ENCODE results near the gene NTRK3. TPM values are rescaled to one million over a fixed set of nuclear protein-coding genes. Genes with fewer than 3 reads are reported as not detected.
A peak's percentile ranks its signal among the peaks of the same experiment; 100 is the strongest.

Gene NTRK3
- total RNA-seq, 1 donor from 2014 or later = 3.7 TPM

GRCh38 chr15:88238618-88239430, 17.7 kb downstream of the NTRK3 start:
- no peak for DNase-seq (ENCODE audit: low spot score)
- intact Hi-C loops (cut with DNase I) = no loop called here

DNA sequence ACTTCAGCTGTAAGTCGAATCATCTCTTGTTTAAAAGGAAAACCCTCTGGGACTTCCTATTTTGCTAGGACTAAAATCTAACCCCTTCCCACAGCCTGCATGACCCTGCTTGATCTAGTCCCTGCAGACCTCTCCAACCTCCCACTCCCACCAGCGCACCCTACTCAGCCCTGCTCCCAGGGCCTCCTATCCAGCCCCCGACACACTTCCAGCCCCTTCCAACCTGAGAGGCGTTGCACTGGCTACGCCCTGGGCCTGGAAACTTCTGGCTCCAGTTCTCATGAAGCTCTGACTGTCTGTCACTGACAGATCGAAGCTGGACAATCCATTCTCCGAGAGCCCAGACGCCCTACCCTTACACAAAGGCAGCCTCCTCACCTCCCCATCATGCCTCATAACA, 21.8 kb downstream of the NTRK3 start:
- intact Hi-C loops (cut with DNase I) = no loop called here
- DNase-seq (ENCODE audit: low spot score) = no peak

- DNase-seq (ENCODE audit: low spot score) = no peak
- intact Hi-C loops (cut with DNase I) = no loop called here
Observed at GRCh38 chr15:88233921-88234320, 22.6 kb downstream of the NTRK3 start.

- intact Hi-C loops (cut with DNase I) = no loop called here
- DNase-seq (ENCODE audit: low spot score) = no peak
Observed at GRCh38 chr15:88232771-88233201, 23.8 kb downstream of the NTRK3 start.

DNA sequence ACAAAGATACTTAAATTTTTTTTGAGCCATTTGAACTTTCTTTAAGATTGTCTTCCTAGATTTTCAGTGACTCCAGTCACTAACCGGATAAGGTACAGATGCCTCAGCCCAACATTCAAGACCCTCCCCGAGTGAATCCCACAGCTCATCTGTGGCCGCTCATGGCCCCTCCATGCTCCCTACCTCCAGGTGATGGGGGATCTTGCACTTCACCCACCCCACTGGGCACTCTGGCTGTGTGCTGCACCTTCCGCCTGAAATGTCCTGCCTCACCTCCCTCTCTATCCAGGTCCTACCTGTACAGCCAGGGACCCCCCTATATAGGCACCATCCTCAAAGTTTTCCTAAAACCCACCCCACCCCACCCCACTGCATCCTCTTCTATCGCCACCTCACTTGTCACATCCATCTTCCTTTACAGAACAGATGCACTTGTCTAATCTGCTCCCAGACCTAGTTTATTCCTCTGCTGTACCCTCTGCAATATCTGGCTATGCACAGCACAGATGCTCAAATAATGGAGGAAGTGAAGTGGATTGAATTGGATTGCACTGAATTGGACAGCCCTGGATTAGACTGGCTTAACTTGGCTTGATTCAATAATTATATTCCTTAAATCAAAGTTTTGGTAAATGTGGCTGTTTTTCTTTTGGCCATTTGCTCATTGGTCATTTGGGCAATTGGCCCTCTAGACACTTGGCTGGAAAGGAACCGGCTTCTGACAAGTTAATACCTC, 24.5 kb downstream of the NTRK3 start:
- intact Hi-C loops (cut with DNase I) = no loop called here
- no peak for DNase-seq (ENCODE audit: low spot score)

GRCh38 chr15:88230823-88231222, 25.7 kb downstream of the NTRK3 start:
- intact Hi-C loops (cut with DNase I) = no loop called here
- DNase-seq (ENCODE audit: low spot score) = no peak

DNA sequence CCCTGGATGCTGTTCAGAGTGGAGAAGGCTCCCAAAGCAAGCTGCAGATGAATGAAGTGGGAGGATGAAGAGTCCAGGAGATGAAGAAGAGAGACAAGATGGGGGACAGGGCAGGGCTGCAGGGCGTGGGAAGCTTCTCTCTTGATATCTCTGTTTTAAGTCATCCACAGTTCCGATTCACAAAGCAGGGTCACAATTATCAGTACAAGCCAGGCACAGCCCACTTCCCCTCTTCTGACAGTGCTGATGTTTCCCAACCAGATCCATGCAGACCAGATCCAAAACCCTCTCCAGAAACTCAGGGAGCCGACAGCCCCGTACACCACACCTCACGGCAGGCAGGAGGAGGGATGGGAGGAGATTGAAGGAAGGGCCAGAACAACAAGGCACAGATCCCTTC, 31.1 kb downstream of the NTRK3 start:
- intact Hi-C loops (cut with DNase I) = no loop called here
- no peak for DNase-seq (ENCODE audit: low spot score)

GRCh38 chr15:88223084-88223483, 33.5 kb downstream of the NTRK3 start:
- intact Hi-C loops (cut with DNase I) = no loop called here
- DNase-seq (ENCODE audit: low spot score) = no peak

GRCh38 chr15:88221836-88222235, 34.7 kb downstream of the NTRK3 start:
- DNase-seq (ENCODE audit: low spot score) = no peak
- intact Hi-C loops (cut with DNase I) = no loop called here

DNA sequence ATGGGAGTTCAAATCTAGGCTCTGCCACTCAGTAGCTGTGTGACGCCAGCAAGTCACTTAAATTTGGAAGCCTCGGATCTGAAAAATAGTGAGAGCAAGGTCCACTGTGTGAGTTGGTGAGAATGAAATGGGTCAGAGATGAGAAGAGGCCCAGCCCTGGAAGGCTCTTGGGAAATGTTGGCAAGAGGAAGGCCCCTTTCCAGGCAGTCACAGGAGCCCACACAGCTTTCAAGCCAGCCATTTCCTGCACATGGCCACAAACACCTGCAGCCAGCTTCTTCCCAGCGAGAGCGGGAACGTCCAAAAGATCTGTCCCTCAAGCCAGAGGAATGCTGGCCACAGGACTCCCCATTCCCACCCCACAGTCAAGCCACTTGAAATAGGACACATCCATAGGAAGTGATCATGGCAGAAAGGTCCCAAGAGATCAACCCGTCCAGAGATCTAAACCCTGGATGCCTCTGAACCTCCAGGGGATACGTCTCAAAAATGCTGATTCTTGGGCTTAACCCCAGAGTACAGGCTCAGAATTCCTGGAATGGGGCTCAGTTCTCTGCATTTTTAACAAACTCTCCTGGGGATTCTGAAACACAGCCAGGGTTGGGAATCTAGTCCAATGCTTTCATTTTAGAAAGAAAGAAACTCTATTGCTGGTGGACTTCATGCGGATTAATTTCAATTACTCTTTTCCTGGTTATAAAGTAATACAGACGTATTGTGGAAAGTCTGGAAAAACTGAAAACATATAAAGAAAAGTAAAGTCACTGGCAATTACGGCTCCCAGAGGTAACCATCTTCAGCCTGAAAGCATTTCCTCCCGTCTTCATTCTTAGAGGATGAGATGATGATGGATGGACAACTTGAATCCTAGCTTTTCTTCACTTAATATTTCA, 35.9 kb downstream of the NTRK3 start:
- intact Hi-C loops (cut with DNase I) = no loop called here
- DNase-seq (ENCODE audit: low spot score) = no peak

GRCh38 chr15:88219623-88220022, 36.9 kb downstream of the NTRK3 start:
- no peak for DNase-seq (ENCODE audit: low spot score)
- intact Hi-C loops (cut with DNase I) = no loop called here

DNA sequence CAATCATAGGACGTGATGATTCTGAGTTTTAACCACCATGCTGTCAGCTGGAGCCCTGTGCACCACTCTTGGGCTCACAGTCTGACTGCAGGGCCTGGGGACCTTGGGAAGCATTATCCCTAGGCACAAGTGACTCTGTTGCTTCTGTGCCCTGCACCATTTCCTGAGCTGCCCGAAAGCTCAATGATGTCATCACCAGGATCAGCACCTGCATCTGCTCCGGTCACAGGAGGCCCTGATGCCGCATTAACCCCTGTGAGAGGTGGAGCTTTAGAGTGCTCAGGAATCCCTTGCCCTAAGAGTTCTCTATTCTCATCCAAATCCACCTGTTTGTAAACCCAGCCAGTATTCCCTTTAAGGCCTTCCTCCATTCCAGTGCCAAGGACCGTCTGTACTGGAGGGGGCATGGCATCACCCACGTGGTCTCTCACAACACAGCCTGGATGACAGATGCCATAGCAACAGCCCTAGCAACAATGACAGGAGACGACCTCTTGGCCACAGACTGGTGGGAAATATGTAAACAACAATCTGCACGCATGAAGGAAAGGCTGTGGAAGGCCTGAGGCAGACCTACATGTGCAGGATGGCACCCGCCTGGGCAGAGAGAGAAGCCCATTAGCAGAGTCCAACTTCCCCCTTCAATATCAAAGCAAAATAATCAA, 37.9 kb downstream of the NTRK3 start:
- intact Hi-C loops (cut with DNase I) = no loop called here

DNA sequence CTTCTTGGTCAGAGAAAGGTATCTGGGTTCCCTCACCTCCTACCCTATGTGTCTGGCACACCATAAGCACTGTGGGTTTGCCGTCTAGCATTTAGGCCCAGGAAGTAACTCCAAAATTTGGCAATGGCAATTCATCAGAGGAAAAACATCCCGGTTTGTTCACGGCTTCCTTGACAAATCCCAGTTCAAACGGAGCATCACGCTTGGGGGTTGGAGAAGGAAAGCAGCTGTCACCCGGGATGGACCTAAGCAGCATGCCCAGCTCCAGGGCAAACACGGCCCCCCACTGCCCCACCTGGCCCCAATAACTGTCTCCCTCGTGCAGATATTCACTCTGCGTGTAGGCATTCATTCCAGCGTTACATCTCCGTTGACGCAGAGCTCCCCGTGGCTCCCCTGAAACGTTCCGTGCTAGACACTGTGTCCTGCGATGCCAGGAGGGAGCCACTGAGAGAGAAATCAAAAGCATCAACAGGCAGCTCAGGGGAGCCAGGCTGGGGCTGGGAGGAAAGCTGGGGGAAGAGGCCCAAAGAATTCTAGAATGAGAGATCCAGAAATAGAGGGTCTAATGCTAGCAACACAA, 41.4 kb downstream of the NTRK3 start:
- intact Hi-C loops (cut with DNase I) = no loop called here

More for the DNA sequence above, 37.9 kb downstream of the NTRK3 start:
- DNase-seq (ENCODE audit: low spot score) = no peak

DNA sequence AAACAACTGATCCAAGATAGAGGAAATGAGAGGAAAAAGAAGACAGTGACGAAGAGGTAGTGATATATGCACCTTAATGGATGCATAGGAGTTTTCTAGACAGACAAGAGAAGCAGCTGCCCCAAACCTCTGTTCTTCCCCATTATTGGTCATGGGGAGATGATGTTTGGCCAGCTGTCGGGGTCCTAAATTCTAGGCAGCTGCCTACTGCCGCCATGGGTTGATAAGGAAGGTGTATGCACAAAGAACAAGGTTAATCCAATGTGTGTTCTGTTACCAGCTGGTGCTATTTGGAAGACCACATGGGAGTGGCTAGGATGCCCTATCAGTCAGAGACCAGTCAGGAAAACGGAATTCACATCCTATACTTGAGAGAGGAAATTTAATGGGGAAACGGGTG, 47.4 kb downstream of the NTRK3 start:
- intact Hi-C loops (cut with DNase I) = no loop called here
- no peak for DNase-seq (ENCODE audit: low spot score)

More for the DNA sequence above, 41.4 kb downstream of the NTRK3 start:
- no peak for DNase-seq (ENCODE audit: low spot score)

DNA sequence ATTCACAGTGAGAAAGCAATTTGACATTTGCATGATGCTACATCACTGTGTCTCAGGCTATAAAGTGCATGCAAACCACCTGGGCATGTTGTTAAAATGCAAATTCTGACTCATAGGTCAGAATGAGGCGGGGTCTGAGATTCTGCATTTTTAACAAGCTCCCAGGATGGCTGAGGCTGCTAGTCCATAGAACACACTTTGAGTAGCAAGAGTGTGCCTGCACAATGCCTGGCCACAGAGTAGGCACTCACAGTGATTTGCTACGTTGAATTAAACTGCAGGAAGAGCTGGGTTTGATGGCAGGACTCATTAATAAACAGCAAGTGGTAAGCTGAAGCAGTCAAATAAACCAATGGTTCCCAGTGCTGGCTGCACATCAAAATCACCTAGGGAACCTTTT, 48.1 kb downstream of the NTRK3 start:
- no peak for DNase-seq (ENCODE audit: low spot score)
- intact Hi-C loops (cut with DNase I) = no loop called here

DNA sequence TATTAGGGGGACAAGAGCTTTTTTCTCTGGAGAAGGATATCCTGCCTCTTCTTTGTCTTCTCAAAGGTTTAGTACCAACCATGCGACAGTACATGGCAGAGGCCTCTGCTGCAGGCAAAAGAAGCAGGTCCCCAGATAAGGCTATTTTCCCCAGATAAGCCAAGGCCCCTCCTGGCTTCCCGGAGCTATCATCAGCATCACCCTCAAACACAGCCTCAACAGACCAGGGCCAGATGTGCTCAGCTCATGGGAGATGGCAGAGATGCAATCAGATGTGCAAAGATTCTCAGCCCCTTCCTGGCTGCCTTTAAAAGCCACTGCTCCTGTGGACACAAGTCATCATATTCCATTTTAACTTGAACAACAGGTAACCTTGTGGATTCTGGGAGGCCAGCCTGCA, 49.0 kb downstream of the NTRK3 start:
- intact Hi-C loops (cut with DNase I) = no loop called here
- DNase-seq (ENCODE audit: low spot score) = no peak

GRCh38 chr15:88204584-88204983, 52.0 kb downstream of the NTRK3 start:
- intact Hi-C loops (cut with DNase I) = no loop called here
- no peak for DNase-seq (ENCODE audit: low spot score)

DNA sequence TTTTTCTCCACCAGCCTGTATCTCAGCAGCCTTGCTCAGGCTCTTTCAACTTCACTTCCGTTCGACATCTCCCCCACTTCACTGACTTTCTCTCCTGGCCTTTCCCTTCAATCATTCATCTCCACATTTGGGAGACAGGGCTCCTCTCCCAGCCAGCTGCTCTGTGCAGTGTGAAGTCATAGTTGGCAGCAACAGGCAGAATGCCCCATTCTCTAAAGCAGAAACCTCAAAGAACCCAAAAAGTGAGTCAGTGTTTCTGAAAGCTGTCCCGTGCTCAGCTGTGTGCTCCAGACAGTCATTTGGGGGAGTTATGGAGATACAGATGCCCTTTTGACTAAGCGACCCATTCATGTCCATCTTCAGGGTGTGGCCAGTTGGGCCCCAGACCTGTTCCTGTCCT, 54.3 kb downstream of the NTRK3 start:
- peak; percentile 33 for DNase-seq (ENCODE audit: low spot score)
- intact Hi-C loops (cut with DNase I) = no loop called here

GRCh38 chr15:88201207-88201606, 55.3 kb downstream of the NTRK3 start:
- peak; percentile 26 for DNase-seq (ENCODE audit: low spot score)
- intact Hi-C loops (cut with DNase I) = no loop called here
